GM18517 (cell line): ENCODE measurements around the gene GRWD1.
A peak's percentile ranks its signal among the peaks of the same experiment; 100 is the strongest.

Experiments
- ATAC-seq: cut with Tn5 transposase; IDR thresholded peaks from one replicate; pipeline ENCODE4 v1.9.1; 2021; ENCODE audit warnings: mild to moderate bottlenecking, moderate library complexity; ENCODE audit not compliant: unreplicated experiment

The GRWD1 gene

GRCh38 chr19:48493718-48494401, 48.1 kb downstream of the GRWD1 start:
- peak; percentile 18 for ATAC-seq

- no peak for ATAC-seq
Measured at GRCh38 chr19:48495396-48495795, 49.6 kb downstream of the GRWD1 start.

GRCh38 chr19:48496959-48497727, 51.4 kb downstream of the GRWD1 start:
- no peak for ATAC-seq

- no peak for ATAC-seq
Measured at GRCh38 chr19:48497728-48498594, 52.2 kb downstream of the GRWD1 start.

DNA sequence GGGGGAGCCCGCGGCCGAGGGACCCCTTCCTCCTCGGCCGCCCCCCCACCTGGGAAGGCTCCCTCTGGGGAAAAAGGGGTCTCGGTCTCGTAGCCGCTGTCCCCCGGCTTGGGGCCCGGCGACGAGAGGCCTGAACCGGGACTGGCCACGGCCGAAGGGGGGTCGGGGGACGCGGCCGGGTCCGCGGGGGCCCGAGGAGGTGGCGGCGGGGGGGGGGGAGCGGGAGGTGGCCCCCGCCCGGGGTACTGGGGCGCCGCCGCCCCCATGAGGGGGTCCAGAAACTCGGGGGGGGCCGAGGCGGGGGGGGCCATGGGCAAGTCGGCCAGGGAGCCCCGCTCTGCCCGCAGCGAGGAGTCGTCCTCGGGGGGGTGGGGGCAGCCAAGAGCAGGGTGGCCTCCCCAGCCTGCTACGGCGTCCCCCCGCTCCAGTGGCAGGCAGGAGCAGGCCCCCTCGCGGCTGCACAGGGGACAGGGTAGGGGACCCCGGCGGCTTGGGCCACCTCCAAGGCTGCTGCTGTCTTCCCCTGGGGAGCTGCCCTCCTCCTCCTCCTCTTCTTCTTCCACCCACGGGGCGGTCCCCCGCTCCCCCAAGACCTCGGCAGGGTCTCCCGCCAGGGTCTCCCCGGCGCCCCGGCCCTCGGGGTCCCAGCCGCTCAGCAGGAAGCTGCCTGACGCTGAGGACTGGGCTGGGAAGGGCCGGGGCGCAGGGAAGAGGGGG, 53.0 kb downstream of the GRWD1 start:
- no peak for ATAC-seq

- ATAC-seq: no peak
Measured at GRCh38 chr19:48499316-48500090, 53.7 kb downstream of the GRWD1 start.

DNA sequence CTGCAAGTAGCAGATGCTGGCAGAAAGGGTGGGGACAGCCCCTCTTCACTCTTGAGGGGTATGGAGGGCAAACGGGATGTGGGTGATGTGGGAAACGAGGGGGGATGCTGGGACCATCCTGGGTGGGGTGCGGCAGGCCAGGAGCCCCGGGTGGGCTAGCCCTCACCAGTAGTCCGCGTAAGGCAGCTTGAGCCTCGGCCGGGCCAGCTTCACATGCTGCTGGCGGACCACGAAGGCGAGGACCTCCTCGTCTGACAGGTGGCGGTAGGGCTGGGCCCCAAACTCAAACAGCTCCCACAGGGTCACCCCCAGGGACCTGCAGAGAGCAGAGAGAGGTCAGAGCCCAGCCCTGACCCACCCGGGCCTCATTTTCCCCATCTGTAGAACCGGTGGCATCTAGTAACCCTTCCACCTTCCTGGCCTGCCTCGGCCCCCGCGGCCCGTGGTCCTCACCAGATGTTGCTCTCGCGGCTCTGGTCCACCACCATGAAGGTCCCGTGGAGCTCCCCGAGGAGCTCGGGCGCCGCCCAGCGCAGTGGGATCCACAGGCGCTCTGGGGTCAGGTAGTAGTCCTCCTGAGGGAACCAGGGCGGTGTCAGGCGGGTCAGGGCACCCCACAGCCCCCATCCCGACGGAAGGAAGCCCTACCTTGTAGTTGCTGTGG, 55.2 kb downstream of the GRWD1 start:
- ATAC-seq: no peak

GRCh38 chr19:48501494-48502349, 55.9 kb downstream of the GRWD1 start:
- no peak for ATAC-seq

GRCh38 chr19:48502350-48503018, 56.7 kb downstream of the GRWD1 start:
- no peak for ATAC-seq

DNA sequence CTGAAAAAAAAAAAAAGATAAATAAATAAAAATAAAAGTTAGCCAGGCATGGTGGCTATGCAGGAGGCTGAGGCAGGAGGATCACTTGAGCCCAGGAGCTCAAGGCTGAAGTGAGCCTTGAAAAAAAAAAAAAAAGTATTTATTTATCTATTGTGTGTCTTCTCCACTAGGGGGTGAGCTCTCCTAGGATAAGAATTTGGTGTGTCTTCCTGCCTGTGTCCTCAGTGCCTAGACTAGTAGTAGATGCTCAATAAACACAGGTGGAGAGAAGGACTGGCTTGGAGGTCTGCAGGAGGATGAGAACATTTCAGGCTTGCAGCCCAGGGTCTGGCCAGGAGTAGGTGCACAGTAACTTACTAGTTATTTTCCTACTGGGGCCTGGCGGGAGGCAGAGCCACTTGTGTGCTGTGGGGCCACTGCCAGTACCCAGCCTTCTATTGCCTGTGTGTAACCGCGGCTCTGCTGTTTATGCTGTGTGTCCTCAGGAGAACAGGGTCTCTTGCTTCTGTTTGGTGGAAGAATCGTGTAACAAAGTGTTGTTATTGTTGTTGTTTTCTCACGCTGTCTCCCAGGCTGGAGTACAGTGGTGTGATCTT, 60.5 kb downstream of the GRWD1 start:
- ATAC-seq: no peak
